Activated CD8-positive, alpha-beta memory T cell treated with anti-CD3 and anti-CD28 coated beads, Interleukin-2, amount 50 U/mL, for 1 hour (primary cell): ENCODE measurements around the gene ESR2.
"Not testable (repeated sequence)": the region's sequence is repeated elsewhere in the genome, so short reads cannot be mapped to it uniquely, and the experiment has no call there.

ENCODE experiments used
- DNase-seq: peaks from one replicate; pipeline ENCODE4 v3.0.0-alpha.2; 2020; ENCODE audit errors: extremely low read depth

ESR2 gene

DNA sequence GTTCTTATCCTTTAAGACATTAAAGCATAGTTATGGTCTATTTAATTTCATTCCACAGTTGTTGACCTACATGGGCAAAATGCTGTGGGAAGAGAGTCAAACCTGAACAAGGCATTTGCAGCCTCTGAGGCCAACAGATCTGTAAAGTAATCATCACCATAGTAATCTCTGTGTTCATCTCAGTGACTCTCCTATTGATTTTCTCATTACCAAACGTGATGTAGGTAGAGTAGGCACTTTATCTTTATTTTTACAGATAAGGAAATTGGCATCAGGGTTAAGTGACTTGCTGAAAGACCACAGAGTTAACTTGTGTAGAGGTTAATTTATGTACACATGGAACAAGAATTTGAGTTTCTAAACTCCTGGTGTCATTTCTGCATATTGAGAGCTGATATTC is 203.0 kb downstream of the ESR2 start:
- no peak for DNase-seq

DNA sequence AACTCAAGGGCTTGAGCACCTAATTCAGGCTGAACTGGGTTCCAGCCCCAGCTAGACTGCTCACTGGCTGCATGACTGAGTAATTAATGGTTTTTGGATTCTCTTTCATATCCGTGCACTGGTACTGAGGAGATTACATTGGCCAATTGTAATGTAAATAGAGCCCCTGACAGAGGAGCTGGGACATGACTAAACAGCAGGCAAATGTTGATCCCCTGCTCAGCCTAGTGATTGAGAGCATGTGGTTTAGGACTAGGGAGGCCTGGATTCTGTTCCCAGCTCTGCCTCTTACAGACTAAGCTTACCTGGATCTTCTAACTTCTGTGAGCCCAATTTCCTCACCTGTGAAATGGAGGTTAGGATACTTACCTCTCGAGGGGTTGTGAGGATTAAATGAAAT is 204.3 kb downstream of the ESR2 start:
- DNase-seq = no peak

DNA sequence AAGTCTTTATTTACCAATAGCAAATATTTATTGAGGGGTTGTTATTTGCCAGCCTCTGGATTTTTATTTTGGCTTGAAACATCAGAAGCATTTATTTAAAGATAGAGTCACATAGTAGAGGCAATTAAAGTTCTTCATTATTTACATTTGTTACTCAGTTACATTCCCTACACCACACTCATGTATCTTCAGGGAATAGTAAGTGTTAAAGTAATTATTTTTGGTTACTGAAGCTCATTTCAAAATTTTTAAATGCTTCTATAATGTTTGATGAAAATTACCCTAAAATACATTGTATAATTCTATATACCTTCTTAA is 205.6 kb downstream of the ESR2 start:
- DNase-seq = no peak

DNA sequence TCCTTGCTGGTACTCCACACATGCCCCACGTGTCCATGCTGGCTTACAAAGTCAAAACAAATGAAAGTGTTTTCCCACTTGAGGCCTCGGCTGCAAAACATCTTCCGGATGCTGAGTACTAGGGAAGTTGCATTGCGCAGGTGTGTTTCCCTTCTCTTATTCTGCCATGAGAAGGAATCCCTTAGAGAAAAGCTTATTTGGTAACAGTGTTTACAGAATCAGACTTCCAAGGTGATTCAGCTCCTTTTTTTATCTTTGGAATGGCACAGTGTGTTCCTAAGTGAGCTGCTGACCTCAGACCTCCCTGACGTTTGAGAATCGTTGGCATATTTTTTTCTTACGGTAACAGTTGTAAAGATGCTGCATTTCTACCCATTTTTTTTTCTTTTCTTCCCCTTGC is 211.3 kb downstream of the ESR2 start:
- no peak for DNase-seq

DNA sequence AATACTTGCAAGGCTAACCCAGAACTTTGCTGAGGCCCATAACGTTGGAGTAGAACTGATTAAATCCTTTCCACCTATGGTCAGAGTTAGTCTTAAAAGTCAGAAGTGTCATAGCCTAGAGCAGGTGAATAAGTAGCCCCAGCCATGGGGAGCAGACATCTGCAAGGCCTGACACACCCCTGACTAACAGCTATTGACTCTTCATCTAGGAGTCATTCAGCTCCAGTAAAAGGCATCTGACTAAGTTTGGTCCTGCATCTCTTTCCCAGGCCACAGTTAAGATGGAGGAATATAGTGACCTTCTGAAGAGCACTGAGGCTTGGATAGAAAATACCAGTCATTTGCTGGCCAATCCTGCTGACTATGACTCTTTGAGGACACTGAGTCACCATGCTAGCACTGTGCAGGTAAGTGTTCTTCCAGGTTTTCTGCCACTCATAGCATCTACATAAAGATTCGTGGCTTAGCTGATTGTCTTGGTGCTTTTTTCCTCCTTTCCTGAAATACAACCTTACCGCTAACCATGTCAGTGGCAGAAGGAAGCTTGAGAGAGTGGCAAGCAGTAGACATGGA is 212.9 kb downstream of the ESR2 start:
- DNase-seq = no peak

DNA sequence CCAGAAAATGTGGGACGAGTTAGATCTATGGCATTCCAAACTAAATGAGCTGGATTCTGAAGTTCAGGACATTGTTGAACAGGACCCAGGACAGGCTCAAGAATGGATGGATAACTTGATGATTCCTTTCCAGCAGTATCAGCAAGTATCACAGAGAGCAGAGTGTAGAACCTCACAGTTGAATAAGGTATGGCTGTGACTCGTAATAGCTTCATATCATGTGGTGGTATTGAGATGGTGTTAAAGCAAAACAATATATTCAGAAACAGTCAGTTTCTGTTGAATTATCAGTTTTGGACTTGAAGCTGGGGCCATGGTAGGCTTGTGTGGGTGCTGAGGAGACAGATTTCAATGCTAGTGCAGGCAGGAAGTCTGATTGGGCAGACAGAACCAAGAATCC is 213.7 kb downstream of the ESR2 start:
- DNase-seq = no peak

DNA sequence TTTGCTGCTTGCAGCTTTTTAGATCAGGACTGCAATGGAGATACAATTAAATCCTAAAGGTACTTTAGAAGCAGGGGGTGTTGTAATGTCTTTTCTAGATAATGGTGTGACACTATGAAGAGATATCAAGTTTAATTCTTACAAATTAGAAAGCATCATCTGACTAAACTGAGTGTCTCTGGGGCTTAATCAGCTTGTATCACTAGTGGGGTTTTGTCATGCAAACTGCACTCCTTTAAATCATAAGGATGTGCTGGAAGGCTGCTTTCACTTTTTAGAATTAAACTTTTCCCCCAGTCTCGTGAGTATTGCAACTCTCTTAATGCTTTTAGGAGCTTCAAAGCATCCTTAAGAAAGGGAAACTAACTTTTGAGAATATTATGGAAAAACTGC is 218.6 kb downstream of the ESR2 start:
- no peak for DNase-seq

DNA sequence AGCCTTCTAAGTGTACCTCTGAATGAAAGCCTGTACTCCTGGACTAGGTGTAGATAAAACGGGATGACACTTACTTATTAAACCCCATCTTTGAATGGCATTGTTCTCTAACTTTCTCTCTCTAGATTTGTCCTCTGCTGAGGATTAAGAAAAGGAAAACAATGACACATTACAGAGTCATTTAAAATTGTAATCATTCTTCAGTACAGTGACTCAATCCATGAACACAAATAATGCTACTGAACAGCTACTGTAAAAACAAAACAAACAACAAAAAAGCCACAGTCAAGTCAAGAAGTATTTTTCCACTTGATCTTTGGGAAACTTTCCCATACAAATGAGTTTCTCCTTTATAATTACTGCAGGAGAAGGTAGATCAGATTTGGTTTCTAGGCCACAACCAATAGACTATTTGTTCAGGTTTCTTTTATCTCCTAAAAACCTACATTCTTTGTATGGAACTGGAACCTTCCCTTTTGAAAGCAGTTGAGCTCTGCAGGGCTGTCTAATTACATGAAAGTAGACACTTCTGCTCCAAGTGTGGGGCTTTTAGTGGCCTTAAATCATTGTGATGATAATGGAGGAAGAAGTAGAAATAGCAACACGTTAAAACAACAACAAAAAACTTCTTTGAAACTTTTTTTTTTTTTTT is 219.1 kb downstream of the ESR2 start:
- DNase-seq = no peak

DNA sequence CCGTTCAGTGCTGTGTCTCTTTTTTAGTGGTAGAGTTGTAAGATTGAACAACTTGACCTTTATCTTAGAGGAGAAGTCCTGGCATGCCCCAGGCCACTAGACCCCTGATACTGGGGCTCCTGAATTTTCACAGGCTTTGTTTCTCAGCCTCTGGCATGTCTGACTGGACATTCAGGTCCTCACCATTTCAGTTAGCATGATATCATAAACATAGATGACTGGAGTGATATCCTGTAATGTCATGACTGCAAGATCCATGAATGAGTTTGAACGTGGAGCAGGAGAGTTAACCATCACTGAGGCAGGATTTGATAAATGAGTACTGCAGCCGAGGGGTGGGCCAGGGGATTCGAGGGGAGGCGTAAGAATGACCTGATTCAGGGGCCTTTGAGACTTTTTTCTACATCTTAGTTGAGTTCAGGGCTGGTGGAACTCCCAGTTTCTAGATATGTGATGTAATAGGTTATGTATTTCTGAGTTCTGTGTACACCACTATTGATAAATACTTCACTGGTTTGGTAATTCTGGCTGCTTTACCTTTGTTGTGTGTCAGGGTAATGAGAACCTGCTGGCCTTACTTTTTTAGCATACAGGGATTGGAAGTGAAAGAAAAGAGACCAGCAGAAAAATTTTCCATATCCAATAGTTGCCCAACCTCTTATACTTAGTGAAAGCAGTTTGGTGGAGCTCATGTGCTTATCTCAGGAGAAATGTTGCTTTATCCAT is 224.4 kb downstream of the ESR2 start:
- DNase-seq = no peak

DNA sequence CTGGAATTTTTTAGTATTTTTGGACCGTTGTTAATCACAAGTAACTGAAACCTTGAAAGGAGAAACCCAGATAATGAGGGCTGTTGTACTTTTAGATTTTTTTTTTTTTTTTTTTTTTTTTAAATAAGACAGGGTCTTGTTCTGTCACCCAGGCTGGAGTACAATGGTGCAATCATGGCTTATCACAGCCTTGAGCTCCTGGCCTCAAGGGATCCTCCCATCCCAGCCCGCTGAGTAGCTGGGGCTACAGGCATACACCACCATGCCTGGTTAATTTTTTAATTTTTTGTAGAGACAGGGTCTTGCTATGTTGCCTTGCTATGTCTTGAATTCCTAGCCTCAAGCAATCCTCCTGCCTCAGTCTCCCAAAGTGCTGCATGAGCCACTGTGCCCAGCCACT is 229.7 kb downstream of the ESR2 start:
- no peak for DNase-seq

DNA sequence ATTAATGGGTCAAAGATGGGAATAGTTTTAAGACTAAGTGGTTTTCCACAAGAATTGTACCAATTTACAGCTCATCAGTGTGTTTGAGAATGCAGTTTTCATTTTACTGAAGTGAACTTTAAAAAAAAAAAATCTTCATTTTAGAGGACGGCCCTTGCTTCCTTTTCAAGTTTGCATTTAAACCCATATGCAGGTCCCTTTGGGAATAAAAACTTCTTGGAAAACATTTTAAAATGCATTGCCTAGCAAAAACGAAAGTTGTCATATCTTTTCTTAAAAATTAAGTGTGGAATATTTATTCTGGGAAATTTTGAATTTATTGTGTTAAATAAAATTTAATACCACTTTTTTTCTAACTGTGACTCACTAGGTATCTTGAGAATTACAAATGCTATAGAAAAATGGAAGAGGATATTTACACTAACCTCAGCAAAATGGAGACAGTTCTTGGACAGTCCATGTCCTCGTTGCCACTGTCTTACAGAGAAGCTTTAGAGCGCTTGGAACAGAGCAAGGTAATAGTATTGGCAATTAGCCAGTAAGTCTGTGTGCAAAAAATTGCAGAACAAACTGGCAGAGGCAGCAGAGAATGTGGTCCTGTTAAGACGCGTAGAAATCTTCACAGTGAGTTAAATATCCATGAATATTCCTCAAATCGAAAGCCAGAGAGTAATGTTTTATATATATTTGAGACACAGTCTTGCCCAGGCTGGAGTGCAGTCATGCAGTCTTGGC is 231.6 kb downstream of the ESR2 start:
- no peak for DNase-seq

DNA sequence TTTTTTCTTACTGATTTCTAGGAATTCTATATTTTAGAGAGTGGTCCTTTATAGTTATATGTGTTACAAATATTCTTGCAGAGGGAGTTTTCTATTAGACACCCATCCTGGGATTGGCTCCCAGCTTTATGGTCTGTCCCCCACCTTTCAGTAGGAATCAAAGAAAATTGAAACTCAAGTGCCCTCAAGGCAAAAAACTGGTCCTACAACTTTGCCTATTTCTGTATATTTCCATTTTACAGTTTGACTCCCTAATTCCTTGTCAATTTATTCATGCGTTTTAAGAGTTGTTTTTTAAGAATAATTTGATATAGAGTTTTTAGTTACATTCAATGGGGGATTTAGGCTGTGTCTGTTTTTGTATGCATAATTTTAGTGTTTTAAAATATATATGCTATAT is 232.5 kb downstream of the ESR2 start:
- DNase-seq = no peak

DNA sequence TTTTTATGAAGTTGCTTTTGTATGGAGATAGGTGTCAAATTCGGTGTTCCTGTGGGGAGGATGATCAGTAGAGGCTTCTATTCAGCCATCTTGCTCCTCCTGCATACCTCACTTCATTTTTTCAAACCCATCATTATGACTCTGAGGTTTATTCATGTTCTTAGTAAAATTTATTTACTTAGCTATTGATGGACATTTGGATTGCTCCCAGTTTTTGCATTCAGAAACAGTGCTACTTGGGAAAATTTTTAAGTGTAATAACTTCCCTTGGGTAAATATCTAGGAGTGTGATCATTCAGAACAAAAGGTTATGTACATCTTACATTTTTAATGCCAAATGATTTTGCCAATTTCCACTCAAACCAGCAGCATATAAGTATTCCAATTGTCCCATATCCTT is 233.1 kb downstream of the ESR2 start:
- no peak for DNase-seq

DNA sequence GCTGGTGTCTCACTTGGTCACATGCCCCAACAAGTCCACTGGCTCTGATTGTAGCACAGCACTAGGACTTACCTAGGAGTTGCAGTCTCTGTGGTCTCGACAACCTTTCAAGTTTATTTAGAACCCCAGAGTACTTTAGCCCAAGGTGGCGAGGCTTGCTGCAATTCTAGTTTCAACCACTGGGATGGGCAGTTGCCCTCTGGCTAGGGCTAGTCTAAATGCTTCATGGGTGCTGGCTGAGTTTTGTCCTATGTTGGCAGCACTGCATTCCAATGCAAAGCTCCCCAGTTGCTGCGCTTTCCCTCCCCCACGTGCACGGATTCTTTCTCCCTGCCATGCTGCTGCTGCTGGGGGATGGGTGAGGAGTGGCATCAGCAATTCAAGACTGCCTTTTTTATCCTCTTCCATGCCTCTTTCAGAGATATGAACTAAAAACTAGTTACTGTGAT is 233.5 kb downstream of the ESR2 start:
- DNase-seq = no peak

DNA sequence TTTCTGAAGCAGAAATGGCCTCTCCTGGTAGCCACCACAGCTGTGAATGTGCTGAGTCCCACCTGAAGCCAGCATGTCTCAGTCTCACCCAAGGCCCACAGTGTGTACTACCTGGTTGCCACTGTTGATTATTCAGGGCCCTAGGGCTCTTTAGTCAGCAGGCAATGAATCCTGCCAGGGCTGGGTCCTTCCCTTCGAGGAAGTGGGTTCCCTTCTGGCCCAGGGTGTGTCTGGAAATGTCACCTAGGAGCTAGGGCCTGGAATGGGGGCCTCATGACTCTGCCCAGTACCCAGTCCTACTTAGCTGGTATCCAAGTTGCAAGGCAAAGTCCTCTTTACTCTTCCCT is 234.0 kb downstream of the ESR2 start:
- DNase-seq = no peak

DNA sequence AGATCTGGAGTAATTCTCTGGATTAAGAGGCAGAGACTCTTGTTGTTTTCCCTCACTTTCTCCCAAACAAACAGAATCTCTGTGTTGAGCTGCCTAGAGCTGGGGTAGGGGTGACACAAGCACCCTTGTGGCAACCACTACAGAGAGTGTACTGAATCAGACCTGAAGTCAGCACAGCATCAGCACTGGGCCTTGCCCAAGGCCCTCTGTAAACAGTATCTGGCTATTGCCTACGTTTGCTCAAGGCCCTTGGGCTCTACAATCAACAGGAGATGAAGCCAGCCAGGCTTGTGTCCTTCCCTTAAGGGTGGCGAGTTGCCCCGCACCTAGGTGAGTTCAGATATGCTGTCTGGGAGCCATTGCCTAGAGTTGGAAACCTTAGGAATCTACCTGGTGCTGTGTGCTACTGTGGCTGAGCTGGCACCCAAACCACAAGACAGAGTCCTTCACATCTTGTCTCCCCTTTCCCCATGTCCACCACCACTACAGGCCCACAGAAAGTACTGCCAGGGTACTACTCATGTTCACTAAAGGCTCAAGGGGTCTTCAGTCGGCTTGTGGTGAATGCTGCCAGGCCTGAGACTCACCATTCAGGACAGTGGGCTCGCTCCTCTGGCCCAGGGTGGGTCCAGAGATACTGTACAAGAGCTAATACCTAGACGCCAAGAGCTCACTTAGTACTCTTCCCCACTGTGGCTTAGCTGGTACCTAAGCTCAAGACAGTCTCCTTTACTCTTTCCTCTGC is 234.5 kb downstream of the ESR2 start:
- no peak for DNase-seq

DNA sequence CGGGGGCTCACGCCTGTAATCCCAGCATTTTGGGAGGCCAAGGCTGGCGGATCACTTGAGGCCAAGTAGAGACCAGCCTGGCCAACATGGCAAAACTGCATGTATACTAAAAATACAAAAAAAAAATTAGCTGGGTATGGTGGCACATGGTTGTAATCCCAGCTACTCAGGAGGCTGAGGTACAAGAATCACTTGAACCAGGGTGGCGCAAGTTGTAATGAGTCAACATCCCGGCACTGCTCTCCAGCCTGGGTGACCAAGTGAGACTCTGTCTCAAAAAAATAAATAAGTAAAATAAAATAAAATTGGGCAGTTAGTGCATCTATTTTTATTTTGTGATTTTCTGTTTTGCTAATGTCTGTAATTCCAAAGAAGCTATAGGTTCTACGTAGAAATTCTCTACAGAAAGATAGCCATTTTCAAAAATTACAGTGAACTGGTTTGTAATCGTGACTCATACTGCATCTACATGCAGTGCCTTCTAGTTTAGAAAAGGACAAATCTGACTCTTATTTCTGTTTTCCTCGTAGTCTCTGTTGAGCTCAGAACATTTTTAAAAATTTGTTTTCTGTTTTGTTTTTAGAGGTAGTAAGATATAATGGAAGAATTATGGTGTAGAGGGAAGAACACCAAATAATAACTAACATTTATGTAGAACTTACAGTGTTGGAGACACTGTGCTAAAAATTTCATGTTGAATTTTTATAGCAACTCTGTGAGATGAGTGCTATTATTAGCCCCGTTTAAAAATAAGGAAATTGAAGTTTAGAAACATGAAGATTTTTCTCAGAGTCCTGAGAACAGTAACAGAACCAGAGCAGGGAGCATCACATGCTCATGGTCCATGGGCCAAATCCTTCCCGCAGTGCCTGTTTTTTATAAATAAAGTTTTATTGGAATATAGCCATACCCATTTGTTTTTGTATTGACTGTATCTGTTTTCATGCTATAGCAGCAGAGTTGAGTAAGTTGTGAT is 240.2 kb downstream of the ESR2 start:
- no peak for DNase-seq

DNA sequence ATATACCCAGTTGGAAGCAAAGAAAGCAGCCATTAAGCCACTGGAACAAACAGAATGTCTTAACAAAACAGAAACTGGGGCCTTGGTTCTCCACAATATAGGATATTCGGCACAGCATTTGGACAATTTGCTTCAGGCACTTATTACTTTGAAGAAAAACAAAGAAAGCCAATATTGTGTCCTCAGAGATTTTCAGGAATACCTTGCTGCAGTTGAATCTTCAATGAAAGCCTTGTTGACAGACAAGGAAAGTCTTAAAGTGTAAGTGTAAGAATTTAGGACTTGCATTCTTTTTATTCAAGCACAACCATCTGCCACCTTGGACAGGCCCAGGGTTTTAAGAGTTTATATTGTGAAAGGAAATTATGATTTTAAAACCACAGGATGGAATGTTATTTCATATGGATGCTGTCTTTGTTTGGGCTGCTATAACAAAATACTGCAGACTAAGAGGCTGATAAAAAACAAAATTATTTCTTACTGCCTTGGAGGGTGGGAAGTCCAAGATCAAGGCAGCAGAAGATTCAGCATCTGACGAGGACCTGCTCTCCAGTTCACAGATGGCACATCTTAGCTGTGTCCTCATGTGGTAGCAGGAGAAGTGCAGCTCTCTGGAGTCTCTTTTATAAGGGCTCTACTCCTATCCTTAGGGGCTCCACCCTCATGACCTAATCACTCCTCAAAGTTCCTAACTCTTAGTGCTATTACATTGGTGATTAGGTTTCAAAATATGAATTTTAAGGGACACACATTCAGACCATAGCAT is 244.4 kb downstream of the ESR2 start:
- DNase-seq = no peak

DNA sequence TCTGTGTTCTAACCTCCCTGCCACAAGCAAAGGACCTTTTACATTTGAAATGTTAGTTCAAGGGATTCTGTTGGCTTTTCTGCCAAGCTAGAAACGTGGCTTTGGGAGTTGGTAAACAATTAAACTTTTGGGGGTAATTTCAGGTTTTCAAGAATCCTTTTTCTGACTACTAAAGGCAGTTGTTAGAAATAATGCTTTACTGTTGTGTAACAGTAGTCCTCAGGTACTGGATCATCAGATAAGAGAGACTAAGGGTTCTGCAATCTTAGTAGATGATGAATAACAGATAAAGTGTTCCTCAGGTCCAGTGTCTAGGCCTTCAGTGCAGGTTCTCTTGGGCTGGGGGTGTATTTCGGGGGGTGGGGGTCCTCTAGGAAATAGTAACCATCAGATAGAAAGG is 249.1 kb downstream of the ESR2 start:
- no peak for DNase-seq

DNA sequence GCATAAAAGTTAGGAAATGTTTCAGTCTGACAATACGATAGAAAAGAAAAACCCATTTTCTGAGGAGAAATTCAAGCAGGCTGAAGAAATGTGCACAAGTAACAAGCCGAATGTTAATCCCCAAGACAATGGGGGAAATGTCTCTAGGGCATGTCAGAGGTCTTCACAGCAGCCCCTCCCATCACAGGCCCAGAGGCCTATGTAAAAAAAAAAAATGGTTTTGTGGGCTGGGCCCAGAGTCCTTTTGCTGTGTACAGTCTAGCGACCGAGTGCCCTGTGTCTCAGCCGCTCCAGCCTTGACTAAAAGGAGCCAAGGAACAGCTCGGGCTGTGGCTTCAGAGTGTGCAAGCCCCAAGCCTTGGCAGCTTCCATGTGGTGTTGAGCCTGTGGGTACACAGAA is 250.9 kb downstream of the ESR2 start:
- DNase-seq = not testable (repeated sequence)
